ENCODE results near the gene TBC1D9B. TPM values are rescaled to one million over a fixed set of nuclear protein-coding genes. Genes with fewer than 3 reads are reported as not detected.

TBC1D9B gene
- total and polyA plus RNA-seq, 9 of the 15 experiments (the other 6 are each of a cell fraction or from before 2014, with no cell fraction given): 2.9 to 59.1 (median 33.5) TPM

DNA sequence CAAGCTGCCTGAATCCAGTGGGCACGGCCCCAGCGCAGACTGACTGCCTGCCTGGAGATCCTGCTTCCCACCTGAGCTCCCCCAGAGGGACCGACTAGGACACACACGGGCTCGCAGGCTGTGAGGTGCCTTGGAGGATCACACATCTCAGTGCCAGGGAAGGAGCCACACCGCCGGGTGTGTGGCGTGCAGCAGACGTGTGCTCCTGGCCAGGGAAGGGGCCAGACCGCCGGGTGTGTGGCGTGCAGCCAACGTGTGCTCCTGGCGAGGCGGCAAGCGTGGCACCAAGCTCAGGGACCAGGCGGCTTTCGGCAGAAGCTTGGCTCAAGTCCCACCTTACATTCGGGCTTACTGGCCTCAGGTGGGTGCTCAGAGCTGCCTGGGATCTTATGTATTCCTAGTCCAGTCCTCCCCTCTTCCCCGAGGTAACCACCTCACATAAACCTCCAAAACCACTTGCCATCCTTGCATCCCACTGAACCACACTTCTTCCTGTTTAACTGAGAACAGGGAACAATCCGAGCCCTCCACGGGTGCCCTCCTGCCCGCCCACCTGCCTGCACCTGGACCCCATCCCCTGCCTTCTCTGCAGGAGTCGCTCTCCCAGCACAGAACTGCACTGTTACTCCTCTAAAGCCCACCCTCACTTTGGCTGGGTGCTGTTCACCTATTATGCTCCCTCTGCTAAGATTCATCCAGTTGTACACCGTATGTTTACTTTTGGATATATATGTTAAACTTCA, 26.7 kb downstream of the TBC1D9B start (continued):
- TF ChIP-seq, protein P1, sequence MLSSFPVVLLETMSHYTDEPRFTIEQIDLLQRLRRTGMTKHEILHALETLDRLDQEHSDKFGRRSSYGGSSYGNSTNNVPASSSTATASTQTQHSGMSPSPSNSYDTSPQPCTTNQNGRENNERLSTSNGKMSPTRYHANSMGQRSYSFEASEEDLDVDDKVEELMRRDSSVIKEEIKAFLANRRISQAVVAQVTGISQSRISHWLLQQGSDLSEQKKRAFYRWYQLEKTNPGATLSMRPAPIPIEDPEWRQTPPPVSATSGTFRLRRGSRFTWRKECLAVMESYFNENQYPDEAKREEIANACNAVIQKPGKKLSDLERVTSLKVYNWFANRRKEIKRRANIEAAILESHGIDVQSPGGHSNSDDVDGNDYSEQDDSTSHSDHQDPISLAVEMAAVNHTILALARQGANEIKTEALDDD (IDR thresholded peaks at IDR 0.05): no peak
- TF ChIP-seq, protein P2, sequence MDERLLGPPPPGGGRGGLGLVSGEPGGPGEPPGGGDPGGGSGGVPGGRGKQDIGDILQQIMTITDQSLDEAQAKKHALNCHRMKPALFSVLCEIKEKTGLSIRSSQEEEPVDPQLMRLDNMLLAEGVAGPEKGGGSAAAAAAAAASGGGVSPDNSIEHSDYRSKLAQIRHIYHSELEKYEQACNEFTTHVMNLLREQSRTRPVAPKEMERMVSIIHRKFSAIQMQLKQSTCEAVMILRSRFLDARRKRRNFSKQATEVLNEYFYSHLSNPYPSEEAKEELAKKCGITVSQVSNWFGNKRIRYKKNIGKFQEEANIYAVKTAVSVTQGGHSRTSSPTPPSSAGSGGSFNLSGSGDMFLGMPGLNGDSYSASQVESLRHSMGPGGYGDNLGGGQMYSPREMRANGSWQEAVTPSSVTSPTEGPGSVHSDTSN (CRISPR knock-in tag; IDR thresholded peaks at IDR 0.05; ENCODE audit: low read depth): no peak
- TF ChIP-seq, protein P2 (tag; conservative IDR thresholded peaks at IDR 0.05; ENCODE audit: low read depth): no peak

DNA sequence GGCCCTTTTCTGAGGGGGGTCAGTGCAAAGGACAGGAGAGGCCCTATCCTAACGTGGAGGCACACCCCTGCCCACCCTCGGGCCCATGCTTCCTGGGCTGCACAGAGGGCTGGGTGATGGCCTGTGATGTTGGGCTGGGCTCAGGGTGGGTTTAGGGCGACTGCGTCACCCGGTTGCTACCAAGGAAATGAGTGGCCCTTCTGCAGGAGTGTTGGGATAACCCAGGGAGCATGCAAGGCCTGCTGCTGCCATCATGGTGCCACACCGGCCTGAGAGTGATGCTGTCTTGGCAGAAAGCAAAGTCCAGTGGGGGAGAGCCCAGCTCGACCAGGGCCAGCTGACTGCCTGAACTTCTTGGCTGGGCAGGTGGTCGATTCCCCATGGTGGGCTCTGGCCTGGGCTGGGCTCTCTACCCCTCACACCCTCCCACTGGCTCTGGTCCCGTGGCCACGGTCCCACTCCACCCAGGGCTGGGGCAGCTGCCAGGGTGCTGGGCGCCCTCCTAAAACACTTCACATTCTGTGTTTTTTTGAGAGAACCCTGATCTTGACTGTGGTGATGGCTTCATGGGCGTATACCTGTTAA, 27.5 kb downstream of the TBC1D9B start:
- WGBS (ENCODE audit: insufficient coverage, low coverage, missing lambda C conversion rate): 88% methylated on average over 12 of the region's 12 CpGs
- FAIRE-seq (no peak), ATAC-seq (no peak), DNase-seq (ENCODE audit: extremely low read depth in 1 of 4, low spot score in 3 of 4) (no peak)
- Histone ChIP-seq H4K20me1 (replicated peaks; ENCODE audit: control insufficient read depth, insufficient read depth, low read length) (no peaks in the 10 kb centered on the region; the same call in 1 of the 2 replicates), H3K4me1 (replicated peaks in 1 of 2; ENCODE audit: control insufficient read depth in 2 of 2, insufficient read depth in 2 of 2, low read length in 2 of 2) (no peaks in the 10 kb centered on the region), H3K9me3 (replicated peaks; ENCODE audit: control insufficient read depth, insufficient read depth, low read depth, low read length) (peaks cover 17% of the 10 kb centered on the region), H3K4me2 (ENCODE audit: insufficient read depth, low read length) (no peak overlapping the region), H3K27me3 (ENCODE audit: control insufficient read depth in 2 of 2, insufficient read depth in 2 of 2, low read length in 2 of 2) (no peaks in the 10 kb centered on the region), H3K9ac (ENCODE audit: insufficient read depth in 1 of 2, low read depth in 2 of 2, low read length in 2 of 2) (no peak overlapping the region; a peak in 1 of 4 replicates), H3K27ac (ENCODE audit: extremely low read depth, low read depth, low read length) (no peak overlapping the region), H2AFZ (ENCODE audit: low read depth, low read length) (no peak overlapping the region), H3K79me2 (ENCODE audit: control insufficient read depth, insufficient read depth, low read length) (no peaks in the 10 kb centered on the region), H3K4me3 (no peak overlapping the region), H3K9me1 (ENCODE audit: control insufficient read depth, insufficient read depth, low read length) (no peaks in the 10 kb centered on the region), H3K36me3 (ENCODE audit: control insufficient read depth, insufficient read depth, low read length) (peaks cover 68% of the 10 kb centered on the region)
- ChIA-PET CTCF (ENCODE audit: low intra/inter-chr PET ratio) (no interaction called here), POLR2A (no interaction called here)
- in situ Hi-C loops (cut with MboI): no loop called here
- intact Hi-C loops (cut with micrococcal nuclease): no loop called here
- BruUV-seq (replicated peaks): no TSS peak
- TF ChIP-seq MTF1 (CRISPR knock-in tag; IDR thresholded peaks at IDR 0.05; ENCODE audit: borderline replicate concordance) (no peak), SIN3B (IDR thresholded peaks at IDR 0.05; ENCODE audit: low read depth) (no peak), KAT7 (CRISPR knock-in tag; IDR thresholded peaks at IDR 0.05; ENCODE audit: borderline replicate concordance) (no peak), ELF2 (CRISPR knock-in tag; IDR thresholded peaks at IDR 0.05) (no peak), HDAC8 (tag; IDR thresholded peaks at IDR 0.05) (no peak), ZNF561 (CRISPR knock-in tag; conservative IDR thresholded peaks at IDR 0.05) (no peak), POLR2B (IDR thresholded peaks at IDR 0.05; ENCODE audit: low read depth, partially characterized antibody) (no peak), FIP1L1 (IDR thresholded peaks at IDR 0.05; ENCODE audit: low read depth, low read length, poor library complexity, severe bottlenecking) (no peak), PHB2 (IDR thresholded peaks at IDR 0.05; ENCODE audit: low read depth) (no peak), FOS (IDR thresholded peaks at IDR 0.05; ENCODE audit: extremely low read depth, insufficient read length) (no peak)
- TF ChIP-seq, protein P3, sequence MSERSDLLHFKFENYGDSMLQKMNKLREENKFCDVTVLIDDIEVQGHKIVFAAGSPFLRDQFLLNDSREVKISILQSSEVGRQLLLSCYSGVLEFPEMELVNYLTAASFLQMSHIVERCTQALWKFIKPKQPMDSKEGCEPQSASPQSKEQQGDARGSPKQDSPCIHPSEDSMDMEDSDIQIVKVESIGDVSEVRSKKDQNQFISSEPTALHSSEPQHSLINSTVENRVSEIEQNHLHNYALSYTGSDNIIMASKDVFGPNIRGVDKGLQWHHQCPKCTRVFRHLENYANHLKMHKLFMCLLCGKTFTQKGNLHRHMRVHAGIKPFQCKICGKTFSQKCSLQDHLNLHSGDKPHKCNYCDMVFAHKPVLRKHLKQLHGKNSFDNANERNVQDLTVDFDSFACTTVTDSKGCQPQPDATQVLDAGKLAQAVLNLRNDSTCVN (CRISPR knock-in tag; IDR thresholded peaks at IDR 0.05): no peak

Measured in K562 (cell line).